H1 (cell line): ENCODE data around the gene ARHGAP4. TPM values are rescaled to one million over a fixed set of nuclear protein-coding genes. Genes with fewer than 3 reads are reported as not detected.

Source experiments
- CTCF ChIP-seq, 3 experiments: IDR thresholded peaks; 1 replicate in 2 of 3; 2 replicates in 1 of 3; pipeline versions ENCODE4 v1.5.1 to v1.6.1; 2011; ENCODE audit warnings: low read length in 3 of 3, mild to moderate bottlenecking in 3 of 3, inconsistent platforms in 2 of 3, low read depth in 1 of 3, moderate library complexity in 1 of 3; ENCODE audit not compliant: insufficient read depth in 1 of 3; ENCODE audit errors: control extremely low read depth in 1 of 3
- EGR1 ChIP-seq: IDR thresholded peaks from 2 replicates; pipeline ENCODE4 v1.6.1; 2011; ENCODE audit warnings: low read depth, low read length, borderline replicate concordance
- polyA plus RNA-seq, 7 experiments: library from polyadenylated mRNA; depleted of rRNA in 3 of 7; stranded (reverse) in 5 of 7; unstranded in 2 of 7; fragments of >200 nt in 5 of 7; fragments of 200-250 nt in 2 of 7; gene quantifications; 1 replicate in 5 of 7; 2 replicates in 1 of 7; 4 replicates in 1 of 7; pipeline versions ENCODE4 v1.2.1 to v1.2.3, GENCODE V29; 2011 to 2013; ENCODE audit warnings: missing spikeins in 2 of 7, mixed read lengths in 2 of 7
- total RNA-seq: library from RNA; stranded (reverse); fragmentation: NEBNext Ultra II Directional; extraction: Animal tissue kit (Norgen Biotek cat#: 25700); gene quantifications from 2 replicates; pipeline ENCODE4 v1.2.1, GENCODE V29; 2021

The ARHGAP4 gene
- total and polyA plus RNA-seq, 2 of the 8 experiments (the other 6 are each of a cell fraction or from before 2014, with no cell fraction given): 23.9 to 26.0 TPM

- TF ChIP-seq CTCF (IDR thresholded peaks at IDR 0.05; ENCODE audit: control extremely low read depth in 1 of 3, insufficient read depth in 1 of 3, low read depth in 1 of 3, low read length in 3 of 3) (no peak), EGR1 (no peak)
Measured at GRCh38 chrX:153888344-153888743, 37.7 kb downstream of the ARHGAP4 start (continued).
